Omental fat pad (tissue), 4 donors: Measurements from ENCODE around the gene SLC2A1. TPM values are rescaled to one million over a fixed set of nuclear protein-coding genes. Genes with fewer than 3 reads are reported as not detected.
"Not testable (repeated sequence)": the region's sequence is repeated elsewhere in the genome, so short reads cannot be mapped to it uniquely, and the experiment has no call there.

Source experiments
- ATAC-seq: fragments of 150-250 bp; one replicate; pipeline ENCODE4 v1.9.1; 2016; ENCODE audit warnings: mild to moderate bottlenecking, moderate library complexity; ENCODE audit not compliant: low FRiP score
- DNase-seq: peaks from one replicate; pipeline ENCODE4 v3.0.0-alpha.2; 2019; ENCODE audit warnings: low spot score
- CTCF ChIP-seq, 3 donors: fragments of 450-650 bp; IDR thresholded peaks; one replicate each; pipeline ENCODE4 v1.5.1; 2016 to 2017; ENCODE audit warnings: antibody characterized with exemption in 3 of 3, mild to moderate bottlenecking in 3 of 3, moderate library complexity in 2 of 3
- total RNA-seq, 4 donors: library from RNA; depleted of rRNA; stranded (reverse); fragments of >200 nt; gene quantifications; one replicate each; pipeline ENCODE4 v1.1.0, GENCODE V29; 2016

SLC2A1 gene
- total RNA-seq, 4 donors from 2014 or later = 13.4 to 71.5 (median 48.0) TPM

DNA sequence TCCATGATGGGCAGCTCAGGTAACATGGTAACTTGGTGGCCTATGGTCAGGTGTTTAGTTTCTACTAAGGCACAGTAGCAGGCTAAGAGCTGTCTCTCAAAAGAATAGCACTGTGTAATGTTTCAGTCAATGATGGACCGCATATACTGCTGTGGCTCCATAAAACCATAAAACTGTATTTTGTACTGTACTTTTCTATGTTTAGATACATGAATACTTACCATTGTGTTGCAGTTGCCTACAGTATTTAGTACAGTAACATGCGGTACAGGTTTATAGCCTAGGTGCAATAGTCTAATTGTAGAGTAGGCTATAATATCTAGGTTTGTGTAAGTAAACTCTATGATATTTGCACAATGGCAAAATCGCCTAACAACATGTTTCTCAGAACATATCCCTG, 50.6 kb downstream of the SLC2A1 start:
- ATAC-seq = no peak
- no peak for TF ChIP-seq CTCF (IDR thresholded peaks at IDR 0.05)
- no peak for DNase-seq

DNA sequence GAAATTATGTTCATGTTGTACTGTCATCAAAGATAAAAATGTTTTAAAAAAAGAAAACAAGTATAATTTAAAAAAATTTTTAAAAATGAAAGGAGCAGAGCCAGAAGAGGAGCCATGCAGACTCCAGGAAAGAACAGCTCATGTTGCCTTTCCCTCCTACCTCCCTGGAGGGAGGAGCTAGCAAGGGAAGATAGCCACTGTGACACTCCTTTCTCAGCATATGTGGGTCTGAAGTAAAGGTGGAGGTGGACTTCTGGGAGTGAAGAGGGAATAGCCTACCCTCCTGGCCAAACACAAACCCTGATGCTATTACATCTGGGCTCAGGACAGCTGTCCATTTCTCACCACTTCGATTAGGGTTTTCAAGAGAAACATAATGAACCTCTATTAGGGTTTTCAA, 54.2 kb downstream of the SLC2A1 start:
- no peak for ATAC-seq
- DNase-seq = no peak
- TF ChIP-seq CTCF (IDR thresholded peaks at IDR 0.05) = no peak

GRCh38 chr1:42899960-42900359, 58.7 kb downstream of the SLC2A1 start:
- not testable (repeated sequence) for DNase-seq, ATAC-seq

GRCh38 chr1:42891465-42892138, 67.1 kb downstream of the SLC2A1 start:
- no peak for TF ChIP-seq CTCF (IDR thresholded peaks at IDR 0.05)
- ATAC-seq (no peak), DNase-seq (no peak)

GRCh38 chr1:42889264-42889663, 69.4 kb downstream of the SLC2A1 start:
- DNase-seq (no peak), ATAC-seq (no peak)
- TF ChIP-seq CTCF (IDR thresholded peaks at IDR 0.05) = no peak

GRCh38 chr1:42888013-42888633, 70.5 kb downstream of the SLC2A1 start:
- no peak for TF ChIP-seq CTCF (IDR thresholded peaks at IDR 0.05)
- ATAC-seq = no peak

DNA sequence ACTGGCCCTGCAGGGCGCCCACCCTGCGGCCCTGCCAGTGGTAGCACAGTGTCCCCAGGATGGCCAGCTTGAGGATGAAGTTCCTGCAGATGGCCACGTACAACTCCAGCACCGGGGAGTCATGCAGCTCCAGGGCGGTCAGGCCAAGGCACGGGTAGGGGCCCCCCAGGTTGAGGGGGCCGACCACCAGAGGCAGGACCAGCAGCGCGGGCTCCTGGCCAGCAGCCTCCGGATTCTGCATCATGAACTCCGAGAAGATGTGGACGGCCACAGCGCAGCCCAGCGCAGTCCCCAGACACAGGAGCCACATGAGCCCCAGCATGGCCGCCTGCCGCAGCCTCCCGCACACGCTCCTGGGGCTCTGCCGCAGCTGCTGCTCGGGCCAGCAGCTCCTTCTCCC, 71.3 kb downstream of the SLC2A1 start:
- no peak for TF ChIP-seq CTCF (IDR thresholded peaks at IDR 0.05)
- no peak for ATAC-seq
- DNase-seq = no peak

More at GRCh38 chr1:42888013-42888633, 70.5 kb downstream of the SLC2A1 start:
- DNase-seq = no peak
